Duodenal mucosa (tissue), 2 donors: ENCODE results near the gene LHX4.

Experiments
- H3K27ac ChIP-seq: one replicate; pipeline ENCODE4 v1.7.0; 2013; ENCODE audit warnings: low read depth, low read length
- H3K27me3 ChIP-seq, 2 donors: one replicate each; pipeline ENCODE4 v1.7.0; 2013; ENCODE audit warnings: low read length in 2 of 2, control low read depth in 1 of 2; ENCODE audit not compliant: insufficient read depth in 2 of 2, control insufficient read depth in 1 of 2
- H3K36me3 ChIP-seq, 2 donors: one replicate each; pipeline ENCODE4 v1.7.0; 2013; ENCODE audit warnings: low read length in 2 of 2, control low read depth in 1 of 2; ENCODE audit not compliant: insufficient read depth in 2 of 2, control insufficient read depth in 1 of 2
- H3K4me1 ChIP-seq, 2 donors: one replicate each; pipeline ENCODE4 v1.7.0; 2013; ENCODE audit warnings: low read length in 2 of 2, control low read depth in 1 of 2; ENCODE audit not compliant: insufficient read depth in 2 of 2, control insufficient read depth in 1 of 2
- H3K4me3 ChIP-seq, 2 donors: one replicate each; pipeline ENCODE4 v1.7.0; 2013; ENCODE audit warnings: low read length in 2 of 2, low read depth in 1 of 2
- H3K9ac ChIP-seq, 2 donors: one replicate each; pipeline ENCODE4 v1.7.0; 2013; ENCODE audit warnings: low read length in 2 of 2, low read depth in 1 of 2
- H3K9me3 ChIP-seq, 2 donors: one replicate each; pipeline ENCODE4 v1.7.0; 2013; ENCODE audit warnings: low read length in 2 of 2, control low read depth in 1 of 2; ENCODE audit not compliant: control insufficient read depth in 1 of 2

LHX4 gene

GRCh38 chr1:180264595-180264994 lies 34.5 kb downstream of the LHX4 start:
- no peaks in the 10 kb centered on the region for H3K9me3 ChIP-seq
- no peak overlapping the region for H3K9ac ChIP-seq
- no peak overlapping the region for H3K27ac ChIP-seq
- H3K27me3 ChIP-seq: peaks cover 12 to 19% of the 10 kb centered on the region in 2 donors
- H3K4me1 ChIP-seq: peaks cover 0 to 4% of the 10 kb centered on the region in 2 donors
- H3K36me3 ChIP-seq: no peaks in the 10 kb centered on the region
- H3K4me3 ChIP-seq: no peak overlapping the region

GRCh38 chr1:180265201-180265600 lies 35.1 kb downstream of the LHX4 start:
- Histone ChIP-seq H3K36me3 (no peaks in the 10 kb centered on the region), H3K4me1 (peaks cover 2 to 10% of the 10 kb centered on the region in 2 donors), H3K27ac (no peak overlapping the region), H3K9ac (no peak overlapping the region), H3K27me3 (peaks cover 12 to 13% of the 10 kb centered on the region in 2 donors), H3K4me3 (no peak overlapping the region), H3K9me3 (no peaks in the 10 kb centered on the region)

- H3K9me3 ChIP-seq: no peaks in the 10 kb centered on the region
- H3K36me3 ChIP-seq: no peaks in the 10 kb centered on the region
- peaks cover 7 to 12% of the 10 kb centered on the region in 2 donors for H3K27me3 ChIP-seq
- no peak overlapping the region for H3K4me3 ChIP-seq
- H3K27ac ChIP-seq: no peak overlapping the region
- peaks cover 8 to 17% of the 10 kb centered on the region in 2 donors for H3K4me1 ChIP-seq
- H3K9ac ChIP-seq: no peak overlapping the region
Measured at GRCh38 chr1:180265871-180266270, 35.8 kb downstream of the LHX4 start.

GRCh38 chr1:180266275-180267210 lies 36.5 kb downstream of the LHX4 start:
- no peaks in the 10 kb centered on the region for H3K36me3 ChIP-seq
- peaks cover 5 to 12% of the 10 kb centered on the region in 2 donors for H3K27me3 ChIP-seq
- no peak overlapping the region for H3K9ac ChIP-seq
- H3K4me1 ChIP-seq: peaks cover 15 to 23% of the 10 kb centered on the region in 2 donors
- H3K27ac ChIP-seq: no peak overlapping the region
- H3K4me3 ChIP-seq: no peak overlapping the region
- H3K9me3 ChIP-seq: no peaks in the 10 kb centered on the region

- Histone ChIP-seq H3K4me1 (peaks cover 19 to 24% of the 10 kb centered on the region in 2 donors), H3K27ac (no peak overlapping the region), H3K27me3 (peaks cover 5 to 12% of the 10 kb centered on the region in 2 donors), H3K36me3 (no peaks in the 10 kb centered on the region), H3K9ac (no peak overlapping the region), H3K9me3 (no peaks in the 10 kb centered on the region), H3K4me3 (no peak overlapping the region)
Measured at GRCh38 chr1:180267211-180267561, 37.1 kb downstream of the LHX4 start.

GRCh38 chr1:180267761-180268555 lies 37.9 kb downstream of the LHX4 start:
- Histone ChIP-seq H3K9ac (no peak overlapping the region), H3K36me3 (no peaks in the 10 kb centered on the region), H3K4me1 (peaks cover 19 to 24% of the 10 kb centered on the region in 2 donors), H3K27ac (no peak overlapping the region), H3K27me3 (peaks cover 4 to 10% of the 10 kb centered on the region in 2 donors), H3K4me3 (no peak overlapping the region), H3K9me3 (no peaks in the 10 kb centered on the region)

GRCh38 chr1:180268556-180269075 lies 38.6 kb downstream of the LHX4 start:
- Histone ChIP-seq H3K27me3 (peaks cover 0 to 7% of the 10 kb centered on the region in 2 donors), H3K4me3 (no peak overlapping the region), H3K9me3 (no peaks in the 10 kb centered on the region), H3K4me1 (peaks cover 19 to 24% of the 10 kb centered on the region in 2 donors), H3K36me3 (peaks cover 0 to 1% of the 10 kb centered on the region in 2 donors), H3K9ac (no peak overlapping the region), H3K27ac (no peak overlapping the region)

- no peaks in the 10 kb centered on the region for H3K9me3 ChIP-seq
- H3K36me3 ChIP-seq: peaks cover 0 to 12% of the 10 kb centered on the region in 2 donors
- H3K4me3 ChIP-seq: peak overlapping the region in 1 of 2 donors; percentile 11
- no peak overlapping the region for H3K27ac ChIP-seq
- no peak overlapping the region for H3K9ac ChIP-seq
- peaks cover 19 to 24% of the 10 kb centered on the region in 2 donors for H3K4me1 ChIP-seq
- no peaks in the 10 kb centered on the region for H3K27me3 ChIP-seq
Measured at GRCh38 chr1:180269645-180270529, 39.8 kb downstream of the LHX4 start.

- Histone ChIP-seq H3K4me3 (peak overlapping the region; percentile 10 to 11), H3K4me1 (peaks cover 19 to 24% of the 10 kb centered on the region in 2 donors), H3K9me3 (no peaks in the 10 kb centered on the region), H3K27ac (peak overlapping the region; percentile 22), H3K9ac (peak overlapping the region in 1 of 2 donors; percentile 10), H3K27me3 (no peaks in the 10 kb centered on the region), H3K36me3 (peaks cover 0 to 12% of the 10 kb centered on the region in 2 donors)
Measured at GRCh38 chr1:180270530-180271271, 40.6 kb downstream of the LHX4 start.
